HG03135 (cell line): Measurements from ENCODE around the gene ADRB2.
"Not testable (repeated sequence)": the region's sequence is repeated elsewhere in the genome, so short reads cannot be mapped to it uniquely, and the experiment has no call there.

Experiments
- ATAC-seq: cut with Tn5 transposase; IDR thresholded peaks from one replicate; pipeline ENCODE4 v1.9.1; 2021; ENCODE audit warnings: mild to moderate bottlenecking, moderate library complexity; ENCODE audit not compliant: unreplicated experiment

Gene ADRB2

DNA sequence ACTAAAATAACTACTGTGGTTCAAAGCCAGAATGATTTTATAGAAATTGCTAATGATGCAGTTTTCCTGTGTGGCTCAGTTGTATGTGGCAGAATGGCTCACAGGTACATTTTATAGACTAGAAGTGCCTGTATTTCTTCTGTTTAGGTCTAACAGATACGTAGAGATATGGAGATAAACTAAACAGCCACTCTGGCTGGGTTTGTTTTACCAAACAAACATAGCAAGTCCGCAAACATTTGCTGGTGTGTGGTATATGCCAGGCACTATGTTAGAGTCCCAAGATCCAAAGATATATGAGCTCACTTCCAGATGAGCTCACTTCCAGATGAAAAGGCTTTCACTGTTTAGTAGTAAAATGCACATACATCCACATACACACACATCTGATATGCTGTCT is 24.4 kb downstream of the ADRB2 start:
- ATAC-seq = no peak

DNA sequence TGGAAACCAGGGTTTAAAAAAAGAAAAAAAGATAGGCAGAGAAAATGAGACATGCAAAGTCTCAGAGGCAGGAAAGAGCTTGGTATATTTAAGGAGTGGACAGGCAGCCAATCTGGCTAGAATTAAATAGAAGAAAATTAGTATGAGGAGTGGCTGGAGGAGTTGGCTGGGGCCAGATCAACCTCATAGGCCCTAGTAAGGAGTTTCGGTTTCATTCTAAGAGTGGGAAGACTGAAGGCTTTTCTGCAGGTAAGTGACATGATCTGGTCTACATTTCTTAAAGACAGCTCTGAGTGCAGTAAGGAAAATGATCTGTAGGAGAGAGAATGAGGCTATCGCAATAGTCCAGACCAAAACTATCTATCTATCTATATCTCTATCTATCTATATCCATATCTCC is 27.5 kb downstream of the ADRB2 start:
- no peak for ATAC-seq

DNA sequence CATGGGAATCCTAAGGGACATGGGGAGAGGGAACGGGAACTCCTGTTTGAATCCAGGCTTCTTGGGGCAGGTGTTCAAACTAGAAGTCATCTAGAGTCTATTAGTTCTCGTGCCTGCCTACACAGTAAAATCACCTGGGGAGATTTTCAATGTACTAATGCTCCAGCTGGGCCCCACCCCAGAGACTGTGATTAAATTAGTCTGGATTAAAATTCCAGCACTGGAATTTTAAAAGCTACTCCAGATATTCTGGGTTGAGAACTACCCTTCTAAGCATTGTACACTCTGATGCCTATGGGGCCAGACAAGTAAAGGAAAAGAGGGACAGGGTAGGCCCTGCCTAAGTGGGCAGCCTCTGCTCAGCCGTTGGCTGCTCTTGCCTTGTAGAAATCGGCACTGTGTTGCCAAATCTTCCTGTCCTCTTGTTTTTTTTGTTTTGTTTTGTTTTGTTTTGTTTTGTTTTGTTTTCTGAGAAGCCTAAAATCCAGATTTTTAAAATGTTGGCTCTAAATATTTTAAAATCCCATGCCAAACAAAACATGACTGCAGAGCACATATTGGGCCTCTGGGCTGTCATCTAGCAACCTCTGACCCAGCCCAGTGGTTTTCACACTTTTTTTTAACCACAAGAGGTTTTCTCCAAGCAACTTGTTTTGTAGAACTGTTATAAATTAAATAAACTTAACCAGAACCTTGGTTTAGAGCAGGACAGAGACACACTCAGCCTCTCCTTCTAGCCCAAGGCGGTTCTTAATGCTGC is 29.0 kb downstream of the ADRB2 start:
- ATAC-seq = no peak

DNA sequence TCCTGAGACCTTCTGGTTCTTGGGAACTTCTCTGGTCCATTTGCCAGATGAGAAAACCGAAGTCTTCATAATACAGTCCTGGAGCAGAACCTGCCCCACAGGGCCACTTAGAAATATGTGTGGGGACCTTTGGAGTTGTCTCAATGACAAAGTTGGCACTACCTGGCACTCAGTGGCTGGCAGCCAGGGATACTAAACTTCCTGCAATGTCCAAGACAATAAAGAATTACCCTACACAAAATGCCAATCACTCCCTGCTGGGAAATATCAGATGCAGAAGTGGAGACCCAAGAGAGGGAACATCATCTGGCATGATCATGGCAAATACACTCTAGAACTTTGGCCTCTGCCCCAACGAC is 29.6 kb downstream of the ADRB2 start:
- no peak for ATAC-seq

DNA sequence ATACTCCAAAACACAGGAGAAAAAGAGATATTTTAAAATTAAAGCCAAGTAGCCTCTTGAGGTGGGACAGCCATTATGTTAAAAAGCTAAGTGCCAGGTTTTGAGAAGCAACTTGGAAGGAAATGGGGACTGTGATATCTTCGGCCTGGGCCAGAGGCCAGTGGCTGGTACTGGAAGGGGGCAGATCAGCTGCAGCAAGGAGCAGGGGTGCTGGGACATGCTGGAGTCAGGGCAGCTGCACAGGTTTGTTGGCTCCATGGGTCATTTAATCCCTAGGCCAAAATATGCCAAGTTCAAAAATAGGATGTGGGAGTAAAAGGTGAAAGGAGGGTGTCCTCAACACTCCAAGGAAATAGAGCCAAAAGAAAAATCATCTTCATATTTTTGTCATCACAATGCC is 30.0 kb downstream of the ADRB2 start:
- ATAC-seq = no peak

DNA sequence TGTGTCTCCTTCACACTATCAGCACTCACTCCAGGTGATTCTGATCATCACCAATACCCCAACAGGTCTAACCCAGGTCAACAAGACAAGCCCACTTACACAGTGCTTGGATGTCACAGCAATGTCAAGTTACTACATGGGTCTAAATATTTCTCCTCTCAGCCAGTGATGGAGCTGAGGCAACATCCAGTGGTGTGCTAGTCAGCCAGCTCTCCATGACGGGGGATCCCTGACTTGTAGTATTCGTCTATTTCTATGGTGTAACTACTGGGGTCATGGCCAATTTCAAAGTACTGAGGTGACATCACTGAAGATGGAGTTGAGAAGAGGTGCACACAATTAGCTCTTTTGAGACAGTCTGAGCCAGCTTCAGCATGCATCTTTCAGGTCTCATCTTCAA is 31.1 kb downstream of the ADRB2 start:
- ATAC-seq = no peak

DNA sequence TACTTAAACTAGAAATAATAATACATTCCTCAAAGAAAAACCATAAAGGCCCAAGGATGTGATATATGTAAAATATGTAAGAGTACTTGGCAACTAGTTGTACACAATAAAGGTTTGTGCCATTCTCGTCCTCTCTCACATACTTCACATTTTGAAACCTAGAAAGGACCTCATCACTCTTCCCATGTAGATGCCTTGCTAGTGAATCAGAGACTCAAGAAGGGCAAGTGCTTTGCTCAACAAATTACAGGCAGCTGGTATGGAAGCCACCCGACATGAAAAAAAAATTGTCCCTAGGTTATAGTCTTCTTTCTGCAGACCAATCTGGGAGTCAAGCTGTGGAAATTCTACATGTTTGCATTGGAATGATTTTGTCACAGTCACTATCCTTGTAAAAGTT is 31.7 kb downstream of the ADRB2 start:
- ATAC-seq = no peak

DNA sequence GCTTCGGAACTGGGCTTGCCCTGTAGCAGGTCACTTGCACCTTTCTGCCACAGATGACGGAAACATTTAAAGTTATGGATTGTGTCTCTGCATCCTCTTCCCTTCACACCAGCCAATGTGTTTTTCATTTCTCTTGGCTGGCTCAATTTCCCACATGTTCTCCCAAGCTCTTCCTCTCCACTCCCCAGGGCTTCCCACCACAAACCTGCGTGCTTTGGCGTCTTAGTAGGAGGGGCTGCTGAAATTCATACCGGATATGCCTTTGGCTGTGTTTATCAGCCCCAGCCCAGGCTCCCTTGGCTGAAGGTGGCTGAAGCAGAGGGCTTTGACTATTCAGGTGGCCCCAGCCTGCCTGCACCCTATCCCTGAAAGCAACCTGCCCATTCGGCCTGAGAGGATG is 32.1 kb downstream of the ADRB2 start:
- ATAC-seq = no peak

DNA sequence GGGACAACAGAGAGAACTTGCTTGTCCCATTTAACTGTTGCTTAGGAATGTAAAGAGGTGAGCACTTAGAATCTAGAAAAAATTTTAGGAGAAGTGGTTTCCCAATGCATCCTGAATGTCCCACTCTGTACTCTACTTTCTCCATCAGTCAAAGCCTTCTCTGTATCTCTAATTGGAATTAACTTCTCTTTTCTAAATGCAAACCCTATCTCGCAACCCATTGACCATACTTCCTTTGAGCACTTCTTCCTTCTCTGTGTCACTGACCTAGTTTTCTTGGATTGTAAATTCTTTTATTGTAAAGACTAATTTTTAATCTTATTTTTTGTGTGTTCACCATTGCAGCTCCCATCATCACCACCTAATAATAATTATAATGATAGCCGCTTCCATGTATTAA is 33.3 kb downstream of the ADRB2 start:
- no peak for ATAC-seq

DNA sequence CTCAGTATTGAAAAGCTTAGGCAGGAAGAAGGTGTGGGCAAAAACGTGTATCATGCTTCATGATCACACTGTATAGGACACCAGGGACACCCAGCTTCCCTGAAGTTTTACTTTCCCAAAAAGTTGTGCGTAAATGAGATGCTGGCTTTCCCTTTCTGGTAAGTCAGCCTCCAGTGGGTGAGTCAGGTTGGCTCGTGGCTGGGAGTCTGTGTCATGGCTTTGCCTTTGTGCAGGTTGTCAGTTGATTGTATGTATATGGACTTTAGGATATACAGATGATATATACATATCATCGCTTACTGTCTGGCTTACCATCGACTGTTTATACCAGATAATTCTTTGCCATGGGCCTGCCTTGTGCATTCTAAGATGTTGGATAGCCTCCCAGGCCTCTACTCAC is 34.2 kb downstream of the ADRB2 start:
- ATAC-seq = no peak

DNA sequence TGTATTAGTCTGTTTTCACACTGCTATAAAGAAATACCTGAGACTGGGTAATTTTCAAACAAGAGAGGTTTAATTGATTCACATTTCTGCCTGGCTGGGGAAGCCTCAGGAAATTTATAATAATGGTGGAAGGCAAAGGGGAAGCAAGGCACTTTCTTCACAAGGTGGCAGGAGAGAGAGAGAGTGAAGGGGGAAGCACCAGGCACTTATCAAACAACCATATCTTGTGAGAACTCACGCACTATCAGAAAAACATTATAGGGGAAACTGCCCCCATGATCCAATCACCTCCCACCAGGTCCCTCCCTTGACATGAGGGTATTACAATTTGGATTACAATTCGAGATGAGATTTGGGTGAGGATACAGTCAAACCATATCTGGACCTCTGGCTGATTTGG is 34.7 kb downstream of the ADRB2 start:
- no peak for ATAC-seq

DNA sequence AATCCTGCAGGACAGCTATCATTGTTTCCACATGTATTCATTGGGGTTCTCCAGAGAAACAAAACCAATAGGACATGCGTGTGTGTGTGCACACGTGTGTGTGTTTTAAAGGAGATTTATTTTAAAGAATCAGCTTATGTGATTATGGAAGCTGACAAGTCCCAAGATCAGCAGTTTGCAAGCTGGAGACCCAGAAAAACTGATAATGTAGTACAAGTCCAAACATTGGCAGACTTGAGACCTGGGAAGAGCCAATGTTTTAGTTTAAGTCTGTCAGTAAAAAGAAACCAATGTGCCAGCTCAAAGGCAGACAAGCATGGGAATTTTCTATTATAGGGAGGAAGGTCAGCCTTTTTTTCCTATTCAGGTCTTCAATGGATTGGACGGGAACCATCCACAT is 35.3 kb downstream of the ADRB2 start:
- ATAC-seq = no peak

DNA sequence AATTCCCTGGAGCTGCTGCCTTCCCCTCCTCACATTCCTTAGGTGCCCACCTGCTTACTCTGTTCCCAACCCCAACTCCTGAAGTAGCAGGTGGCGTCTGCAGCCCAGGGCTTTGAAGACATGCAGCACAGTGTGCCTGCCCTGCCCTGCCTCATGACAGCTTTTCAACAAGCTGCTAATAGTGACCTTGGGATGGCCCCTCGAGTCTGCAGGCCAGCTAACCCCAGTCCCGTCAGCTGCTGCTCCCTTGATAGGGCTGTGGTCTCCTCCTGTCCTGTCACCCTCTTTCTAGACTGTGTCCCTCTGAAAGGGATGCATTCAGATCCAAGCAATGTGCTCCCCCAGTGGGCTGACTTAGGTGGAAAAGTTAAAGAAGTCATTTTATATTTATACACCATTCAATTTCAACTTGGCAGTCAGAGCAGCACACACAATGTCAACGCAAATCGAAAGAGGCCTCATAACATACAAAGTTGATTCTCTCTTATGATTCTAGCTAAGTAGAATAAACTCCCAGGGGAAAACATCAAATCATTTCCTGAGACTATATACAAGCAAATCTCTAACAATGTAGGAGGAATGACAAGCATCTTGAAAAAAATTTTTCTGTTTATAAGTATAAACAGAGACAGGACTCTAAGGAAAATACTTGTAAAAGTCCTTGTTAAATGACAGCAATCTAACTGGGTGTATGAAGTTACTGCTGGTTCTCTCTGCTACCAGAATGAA is 37.9 kb downstream of the ADRB2 start:
- ATAC-seq = no peak

DNA sequence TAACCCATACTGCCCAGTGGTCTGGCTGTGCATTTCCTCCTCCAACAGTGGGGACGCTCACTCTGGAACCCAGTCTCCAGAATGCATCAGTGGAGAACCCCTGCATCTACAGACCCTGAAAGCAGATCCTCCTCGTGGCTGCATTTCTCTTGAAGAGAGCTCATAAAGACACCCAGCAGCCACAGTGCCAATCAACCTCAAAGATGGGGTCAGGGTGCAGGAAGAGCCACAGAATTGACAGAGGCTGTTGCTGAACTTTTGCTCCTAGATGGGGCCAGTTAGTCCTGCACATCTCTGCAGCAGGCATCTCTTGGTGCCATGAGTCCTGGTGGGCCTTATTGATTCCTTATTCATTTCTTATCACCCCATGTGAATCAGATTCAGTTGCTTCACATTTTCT is 39.6 kb downstream of the ADRB2 start:
- no peak for ATAC-seq

DNA sequence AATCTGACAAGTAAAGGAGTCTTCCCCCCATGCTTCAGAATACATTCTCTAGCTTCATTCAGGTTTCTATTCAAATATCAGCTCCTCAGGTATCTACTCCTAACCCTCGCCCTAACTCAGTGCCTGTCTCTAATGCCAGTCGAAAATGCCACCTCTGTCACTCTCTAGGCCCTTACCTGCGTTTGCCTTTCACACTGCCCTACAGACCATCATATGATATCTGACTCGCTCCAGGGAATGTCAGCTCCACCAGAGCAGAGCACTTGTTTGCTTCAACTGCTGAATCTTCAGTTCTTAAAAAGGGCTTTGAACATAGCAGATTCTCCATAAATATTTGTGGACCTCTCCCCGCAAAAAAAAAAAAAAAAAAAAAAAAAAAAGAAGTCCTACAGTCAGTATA is 46.7 kb downstream of the ADRB2 start:
- no peak for ATAC-seq

DNA sequence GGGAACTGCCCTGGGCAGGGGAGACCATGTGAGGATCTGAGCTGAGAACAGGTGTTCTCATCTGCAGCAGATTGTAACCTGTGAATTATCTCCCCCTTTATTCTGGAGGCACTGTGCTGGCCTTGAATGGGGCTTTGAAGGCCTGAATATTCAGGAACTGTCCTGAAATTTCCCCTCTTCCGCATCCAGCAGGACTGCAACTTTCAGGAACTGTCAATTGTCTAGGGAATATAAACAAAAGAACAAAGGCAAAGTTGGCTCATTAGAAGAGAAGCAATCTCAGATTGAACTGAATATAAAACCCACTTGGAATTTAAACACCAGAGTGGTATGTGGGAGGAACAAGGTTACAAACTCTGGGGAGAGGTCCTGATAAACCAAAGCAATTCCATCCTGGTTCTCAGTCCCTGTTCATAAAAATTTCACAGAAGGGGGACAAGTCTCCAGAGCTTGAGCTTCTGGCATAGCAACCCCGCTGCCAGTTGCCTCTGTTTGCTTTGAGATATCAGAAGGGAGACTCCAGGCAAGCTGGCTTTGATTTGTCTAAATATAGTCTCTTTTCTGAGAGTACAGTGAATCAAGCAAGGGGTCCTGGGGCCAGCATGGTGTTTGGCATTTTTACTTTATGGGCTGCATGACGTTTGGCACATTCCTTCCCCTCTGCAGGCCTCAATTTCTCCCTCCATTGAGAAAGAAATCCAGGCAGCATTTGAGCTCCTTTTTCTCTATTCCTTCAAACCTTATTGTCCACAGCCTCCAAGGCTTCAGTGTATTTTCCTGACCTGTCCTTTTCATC is 47.5 kb downstream of the ADRB2 start:
- ATAC-seq = no peak

DNA sequence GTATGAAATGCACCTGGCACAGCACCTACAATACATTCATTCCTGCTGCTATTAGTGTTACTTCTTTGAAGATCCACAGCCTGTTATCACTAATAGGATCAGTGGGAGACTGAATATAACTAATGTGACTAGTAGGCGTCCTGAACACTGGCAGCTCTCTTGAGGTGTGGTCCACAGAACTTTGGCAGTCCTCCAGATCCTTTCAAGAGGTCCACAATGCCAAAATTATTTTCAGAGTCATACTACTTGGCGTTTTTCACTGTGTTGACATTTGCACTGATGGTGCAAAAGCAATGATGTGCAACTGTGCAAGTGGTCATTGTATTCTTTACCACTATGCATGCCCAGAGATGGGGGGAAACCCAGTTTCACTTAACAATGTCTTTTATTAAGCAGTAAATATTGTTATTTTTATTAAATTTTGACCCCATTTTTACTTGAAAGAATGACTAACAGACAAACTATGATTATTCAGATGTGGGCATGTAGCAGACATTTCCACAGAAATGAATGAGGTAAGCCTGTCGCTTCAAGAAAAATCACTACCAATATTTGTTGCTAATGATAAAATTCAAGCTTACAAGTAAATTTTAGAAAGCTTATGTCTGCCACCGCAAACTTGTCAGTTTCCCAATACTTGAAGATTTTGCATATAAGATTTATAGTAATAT is 48.9 kb downstream of the ADRB2 start:
- no peak for ATAC-seq

DNA sequence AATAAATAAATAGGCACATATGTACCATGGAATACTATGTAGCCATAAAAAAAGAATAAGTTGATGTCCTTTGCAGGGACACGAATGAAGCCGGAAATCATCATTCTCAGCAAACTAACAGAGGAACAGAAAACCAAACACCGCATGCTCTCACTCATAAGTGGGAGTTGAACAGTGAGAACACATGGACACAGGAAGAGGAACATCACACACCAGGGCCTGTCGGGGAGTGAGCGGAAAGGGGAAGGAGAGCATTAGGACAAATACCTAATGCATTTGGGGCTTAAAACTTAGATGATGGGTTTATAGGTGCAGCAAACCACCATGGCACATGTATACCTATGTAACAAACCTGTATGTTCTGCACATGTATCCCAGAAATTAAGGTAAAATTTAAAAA is 51.0 kb downstream of the ADRB2 start:
- ATAC-seq = not testable (repeated sequence)
